Measurements from ENCODE around the gene CCDC170. TPM values are rescaled to one million over a fixed set of nuclear protein-coding genes. Genes with fewer than 3 reads are reported as not detected.

The CCDC170 gene
- total RNA-seq, 1 experiment from 2014 or later = not detected

DNA sequence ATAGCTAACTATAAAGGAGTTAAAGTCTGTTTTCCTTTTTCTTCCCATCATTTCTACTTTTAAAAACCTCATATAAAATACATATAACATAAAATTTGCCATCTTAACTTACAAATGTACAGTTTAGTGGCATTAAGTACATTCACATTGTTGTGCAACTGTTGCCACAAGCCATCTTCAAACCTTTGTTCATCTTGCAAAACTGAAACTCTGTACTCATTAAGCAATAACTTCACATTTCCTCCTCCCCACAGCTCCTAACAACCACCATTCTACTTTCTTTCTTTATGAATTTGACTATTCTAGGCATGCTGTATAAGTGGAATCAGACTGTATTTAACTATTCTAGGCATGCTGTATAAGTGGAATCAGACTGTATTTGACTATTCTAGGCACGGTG lies 4.5 kb downstream of the CCDC170 start:
- H4K20me1 ChIP-seq (ENCODE audit: low read length) = no peaks in the 10 kb centered on the region
- intact Hi-C loops (cut with micrococcal nuclease) = no loop called here
- CTCF ChIA-PET = no interaction called here
- H3K4me1 ChIP-seq (ENCODE audit: insufficient read depth, low read length) = peaks cover 6% of the 10 kb centered on the region; the same call in 1 of the 2 replicates
- no peaks in the 10 kb centered on the region for H3K9me3 ChIP-seq (ENCODE audit: low read length)
- no peaks in the 10 kb centered on the region for H3F3A ChIP-seq (ENCODE audit: low read length, unreplicated experiment)
- no peak overlapping the region for H3K4me2 ChIP-seq (ENCODE audit: low read length)
- no peak for DNase-seq
- no peak overlapping the region for H2AFZ ChIP-seq (ENCODE audit: low read length)
- no peaks in the 10 kb centered on the region for H3K79me2 ChIP-seq (ENCODE audit: low read length)
- TF ChIP-seq EZH2 (IDR thresholded peaks at IDR 0.05; ENCODE audit: low read length, unreplicated experiment) = no peak
- TF ChIP-seq, protein P1, sequence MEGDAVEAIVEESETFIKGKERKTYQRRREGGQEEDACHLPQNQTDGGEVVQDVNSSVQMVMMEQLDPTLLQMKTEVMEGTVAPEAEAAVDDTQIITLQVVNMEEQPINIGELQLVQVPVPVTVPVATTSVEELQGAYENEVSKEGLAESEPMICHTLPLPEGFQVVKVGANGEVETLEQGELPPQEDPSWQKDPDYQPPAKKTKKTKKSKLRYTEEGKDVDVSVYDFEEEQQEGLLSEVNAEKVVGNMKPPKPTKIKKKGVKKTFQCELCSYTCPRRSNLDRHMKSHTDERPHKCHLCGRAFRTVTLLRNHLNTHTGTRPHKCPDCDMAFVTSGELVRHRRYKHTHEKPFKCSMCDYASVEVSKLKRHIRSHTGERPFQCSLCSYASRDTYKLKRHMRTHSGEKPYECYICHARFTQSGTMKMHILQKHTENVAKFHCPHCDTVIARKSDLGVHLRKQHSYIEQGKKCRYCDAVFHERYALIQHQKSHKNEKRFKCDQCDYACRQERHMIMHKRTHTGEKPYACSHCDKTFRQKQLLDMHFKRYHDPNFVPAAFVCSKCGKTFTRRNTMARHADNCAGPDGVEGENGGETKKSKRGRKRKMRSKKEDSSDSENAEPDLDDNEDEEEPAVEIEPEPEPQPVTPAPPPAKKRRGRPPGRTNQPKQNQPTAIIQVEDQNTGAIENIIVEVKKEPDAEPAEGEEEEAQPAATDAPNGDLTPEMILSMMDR (conservative IDR thresholded peaks at IDR 0.05; ENCODE audit: low read depth, low read length) = no peak
- TF ChIP-seq EZH2phosphoT487 (IDR thresholded peaks at IDR 0.05; ENCODE audit: borderline replicate concordance, low read length) = no peak
- H3K27me3 ChIP-seq (ENCODE audit: low read length) = peaks cover 16% of the 10 kb centered on the region
- POLR2A ChIA-PET (ENCODE audit: unreplicated experiment) = no interaction called here
- no peak for ATAC-seq
- no TSS peak for BruUV-seq (replicated peaks)
- no peaks in the 10 kb centered on the region for H3K36me3 ChIP-seq (ENCODE audit: low read depth, low read length)
- no peak overlapping the region for H3K9ac ChIP-seq (ENCODE audit: low read length)
- no peak overlapping the region for H3K4me3 ChIP-seq (ENCODE audit: low read length)
- H3K9me2 ChIP-seq (replicated peaks; ENCODE audit: low read length) = no peaks in the 10 kb centered on the region
- no peak overlapping the region for H3K27ac ChIP-seq (ENCODE audit: low read length)

DNA sequence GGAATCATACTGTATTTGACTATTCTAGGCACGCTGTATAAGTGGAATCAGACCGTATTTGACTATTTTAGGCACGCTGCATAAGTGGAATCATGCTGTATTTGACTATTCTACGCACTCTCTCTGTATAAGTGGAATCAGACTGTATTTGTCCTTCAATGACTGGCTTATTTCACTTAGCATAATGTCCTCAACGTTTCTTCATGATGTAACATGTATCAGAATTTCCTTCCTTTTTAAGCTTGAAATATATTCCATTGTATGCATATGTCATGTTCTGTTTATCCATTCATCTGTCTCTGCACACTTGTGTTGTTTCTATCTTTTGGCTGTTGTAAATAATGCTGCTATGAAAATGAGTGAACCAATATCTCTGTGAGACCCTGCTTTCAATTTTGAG lies 5.7 kb downstream of the CCDC170 start:
- no peak for DNase-seq
- BruUV-seq (replicated peaks) = no TSS peak
- peaks cover 6% of the 10 kb centered on the region; the same call in 1 of the 2 replicates for H3K4me1 ChIP-seq (ENCODE audit: insufficient read depth, low read length)
- H3K9me3 ChIP-seq (ENCODE audit: low read length) = no peaks in the 10 kb centered on the region
- no peak overlapping the region for H2AFZ ChIP-seq (ENCODE audit: low read length)
- no peak overlapping the region for H3K9ac ChIP-seq (ENCODE audit: low read length)
- CTCF ChIA-PET = no interaction called here
- no peaks in the 10 kb centered on the region for H3F3A ChIP-seq (ENCODE audit: low read length, unreplicated experiment)
- ATAC-seq = no peak
- intact Hi-C loops (cut with micrococcal nuclease) = no loop called here
- POLR2A ChIA-PET (ENCODE audit: unreplicated experiment) = no interaction called here
- H4K20me1 ChIP-seq (ENCODE audit: low read length) = no peaks in the 10 kb centered on the region
- peaks cover 5% of the 10 kb centered on the region for H3K27me3 ChIP-seq (ENCODE audit: low read length)
- no peak overlapping the region for H3K4me2 ChIP-seq (ENCODE audit: low read length)
- H3K36me3 ChIP-seq (ENCODE audit: low read depth, low read length) = no peaks in the 10 kb centered on the region
- TF ChIP-seq, protein P1 (conservative IDR thresholded peaks at IDR 0.05; ENCODE audit: low read depth, low read length) = no peak
- TF ChIP-seq EZH2 (IDR thresholded peaks at IDR 0.05; ENCODE audit: low read length, unreplicated experiment) (no peak), EZH2phosphoT487 (IDR thresholded peaks at IDR 0.05; ENCODE audit: borderline replicate concordance, low read length) (no peak)
- H3K27ac ChIP-seq (ENCODE audit: low read length) = no peak overlapping the region
- no peaks in the 10 kb centered on the region for H3K9me2 ChIP-seq (replicated peaks; ENCODE audit: low read length)
- no peak overlapping the region for H3K4me3 ChIP-seq (ENCODE audit: low read length)
- no peaks in the 10 kb centered on the region for H3K79me2 ChIP-seq (ENCODE audit: low read length)

DNA sequence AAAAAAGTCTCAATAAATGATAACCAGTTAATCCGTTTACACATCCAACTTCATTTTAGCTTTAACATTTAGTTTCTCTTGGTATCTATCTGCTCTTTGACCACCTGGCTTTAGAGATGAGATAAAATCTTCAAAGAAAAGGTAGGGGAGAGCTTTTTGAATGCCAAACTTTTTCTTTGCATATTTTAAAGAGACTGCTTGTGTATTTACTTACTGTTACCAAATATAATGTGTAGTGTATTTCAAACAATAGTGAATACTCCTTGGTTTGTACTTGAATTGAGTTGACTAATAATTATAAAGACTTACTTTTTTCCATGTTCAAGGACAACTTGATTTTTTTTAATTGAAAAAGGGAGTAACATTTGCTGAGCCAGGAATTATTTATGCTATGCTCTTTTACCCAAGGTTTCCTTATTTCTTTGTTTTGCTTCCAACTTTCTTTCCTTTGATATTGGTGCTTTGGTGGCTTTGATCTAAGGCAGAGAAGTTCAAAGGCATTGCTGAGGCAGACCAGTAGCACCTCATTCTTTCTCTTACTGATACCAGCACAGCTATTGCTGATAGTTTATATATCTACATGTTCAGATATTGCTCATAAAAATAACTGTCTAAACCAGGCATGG lies 7.8 kb downstream of the CCDC170 start:
- no peak overlapping the region for H3K4me3 ChIP-seq (ENCODE audit: low read length)
- no peaks in the 10 kb centered on the region for H3K27me3 ChIP-seq (ENCODE audit: low read length)
- no peak overlapping the region for H2AFZ ChIP-seq (ENCODE audit: low read length)
- intact Hi-C loops (cut with micrococcal nuclease) = loop anchor here (5.0 kb wide), 1 partner anchor 606 kb away; no protein-coding TSS in a partner anchor
- peaks cover 6% of the 10 kb centered on the region; the same call in 1 of the 2 replicates for H3K4me1 ChIP-seq (ENCODE audit: insufficient read depth, low read length)
- H3K36me3 ChIP-seq (ENCODE audit: low read depth, low read length) = no peaks in the 10 kb centered on the region
- BruUV-seq (replicated peaks) = no TSS peak
- H3K9me3 ChIP-seq (ENCODE audit: low read length) = no peaks in the 10 kb centered on the region
- no peaks in the 10 kb centered on the region for H3K79me2 ChIP-seq (ENCODE audit: low read length)
- CTCF ChIA-PET = no interaction called here
- H3F3A ChIP-seq (ENCODE audit: low read length, unreplicated experiment) = no peaks in the 10 kb centered on the region
- POLR2A ChIA-PET (ENCODE audit: unreplicated experiment) = no interaction called here
- no peak overlapping the region for H3K9ac ChIP-seq (ENCODE audit: low read length)
- no peak for DNase-seq
- no peaks in the 10 kb centered on the region for H3K9me2 ChIP-seq (replicated peaks; ENCODE audit: low read length)
- TF ChIP-seq EZH2 (IDR thresholded peaks at IDR 0.05; ENCODE audit: low read length, unreplicated experiment) (no peak), EZH2phosphoT487 (IDR thresholded peaks at IDR 0.05; ENCODE audit: borderline replicate concordance, low read length) (no peak)
- H3K4me2 ChIP-seq (ENCODE audit: low read length) = no peak overlapping the region
- ATAC-seq = no peak
- H4K20me1 ChIP-seq (ENCODE audit: low read length) = no peaks in the 10 kb centered on the region
- no peak overlapping the region for H3K27ac ChIP-seq (ENCODE audit: low read length)
